NCI-H1092 (cell line): Measurements from ENCODE around the gene ERCC1.

ENCODE experiments used
- DNase-seq: peaks from one replicate; lab custom pipeline; 2025; lab: John Stamatoyannopoulos, UW

The ERCC1 gene

DNA sequence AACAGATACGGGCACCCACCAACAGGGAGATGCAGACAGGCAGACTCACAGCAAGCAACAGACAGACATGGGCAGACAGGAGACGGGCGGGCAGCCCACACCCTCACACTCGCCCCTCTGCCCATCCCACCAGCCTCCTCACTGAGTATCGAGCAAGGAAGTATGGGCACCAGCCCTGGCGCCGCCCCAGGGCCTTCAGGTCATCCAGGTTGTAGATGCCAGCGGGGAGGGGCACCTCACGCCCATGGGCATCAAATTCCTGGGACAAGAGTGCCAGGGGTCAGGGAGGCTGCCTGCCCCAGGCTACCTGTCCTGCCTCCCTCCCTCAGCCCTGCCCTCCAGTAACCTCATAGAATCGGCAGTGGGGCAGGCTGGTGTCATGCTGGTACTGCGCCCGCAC is 59.0 kb downstream of the ERCC1 start:
- no peak for DNase-seq

DNA sequence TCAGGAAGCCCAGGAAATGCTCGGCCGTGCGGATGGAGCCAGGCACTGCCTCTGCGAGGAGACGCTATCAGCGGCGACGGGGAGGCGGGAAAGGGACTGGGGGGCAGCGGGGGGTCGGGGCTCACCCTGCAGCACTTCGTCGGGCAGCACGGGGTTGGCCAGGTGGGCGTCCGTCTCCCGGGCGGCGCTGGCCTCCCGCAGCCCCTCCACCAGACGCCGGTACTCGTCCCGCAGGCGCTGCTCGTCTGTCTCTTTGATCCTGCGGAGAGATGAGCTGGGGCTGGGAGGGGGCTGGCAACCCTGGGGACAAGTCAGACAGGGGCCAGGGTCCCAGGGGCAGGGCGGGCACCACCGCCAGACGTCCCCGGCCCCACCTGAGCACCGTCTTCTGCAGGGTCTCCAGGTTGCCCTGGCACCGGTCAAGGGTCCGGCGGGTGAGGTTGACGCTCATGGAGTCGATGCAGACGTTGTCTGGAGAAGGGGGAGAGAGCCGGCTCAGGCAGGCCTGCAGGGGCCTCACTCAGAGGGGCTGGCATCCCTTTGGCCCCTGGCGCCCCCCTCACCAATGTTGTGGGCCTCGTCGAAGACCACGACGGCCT is 59.8 kb downstream of the ERCC1 start:
- no peak for DNase-seq

DNA sequence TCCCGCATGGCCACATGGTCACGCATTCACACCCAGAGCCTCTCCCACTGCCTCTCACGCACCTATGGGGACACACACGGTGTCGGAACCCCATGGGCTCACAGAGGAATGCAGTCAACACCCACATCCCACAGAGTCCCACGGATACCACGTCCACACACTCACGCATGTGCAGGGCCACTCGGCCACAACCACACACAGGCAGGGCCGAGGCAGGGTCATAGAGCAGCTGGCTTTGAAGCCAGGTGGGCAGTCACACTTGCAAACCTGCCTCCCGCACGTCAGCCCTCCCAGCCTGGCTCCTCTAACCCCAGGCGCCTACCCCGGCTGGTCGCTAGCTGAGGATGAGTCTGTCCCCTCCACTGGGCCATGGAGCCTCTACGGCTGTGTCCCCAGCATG is 61.4 kb downstream of the ERCC1 start:
- DNase-seq, result no peak

DNA sequence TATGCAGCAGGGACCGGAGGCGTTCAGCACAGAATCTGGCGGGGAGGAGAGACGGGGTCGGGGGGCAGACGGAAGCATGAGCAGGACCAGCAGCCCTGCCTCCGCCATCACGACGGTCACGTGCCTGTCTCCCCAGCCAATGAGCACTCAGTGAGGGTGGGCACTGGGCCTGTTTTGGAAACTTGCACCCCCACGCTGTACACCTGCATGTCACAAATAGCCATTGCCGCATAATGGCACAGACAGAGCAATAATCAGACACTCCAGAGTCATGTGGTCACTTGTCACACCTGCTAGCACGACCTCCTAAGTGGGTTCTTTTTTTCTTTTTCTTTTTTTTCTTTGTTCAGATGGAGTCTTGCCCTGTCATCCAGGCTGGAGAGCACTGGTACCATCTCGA is 62.1 kb downstream of the ERCC1 start:
- no peak for DNase-seq

DNA sequence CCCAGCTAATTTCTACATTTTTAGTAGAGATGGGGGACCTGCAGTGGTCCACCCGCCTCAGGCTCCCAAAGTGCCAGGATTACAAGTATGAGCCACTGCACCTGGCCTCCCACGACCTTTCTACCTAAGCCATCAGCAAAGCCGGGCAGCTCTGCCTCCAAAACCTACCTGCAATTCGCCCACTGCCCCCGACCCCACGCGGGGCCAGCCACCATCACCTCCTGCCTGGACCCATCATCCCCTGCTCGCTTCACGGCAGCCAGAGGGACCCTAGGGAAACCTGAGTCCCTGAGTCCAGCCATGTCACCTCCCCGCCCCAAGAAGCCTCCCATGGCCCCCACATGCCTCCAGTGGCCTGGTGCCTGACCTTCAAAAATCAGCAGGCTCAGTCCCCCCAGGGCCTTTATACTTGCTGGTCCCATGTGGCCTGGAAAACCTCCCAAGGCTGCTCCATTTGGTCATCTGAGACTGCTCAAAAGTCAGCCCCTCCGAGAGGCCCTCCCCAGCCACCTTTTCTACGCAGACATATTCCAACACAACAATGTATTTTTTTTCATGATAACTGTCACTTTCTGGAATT is 65.4 kb downstream of the ERCC1 start:
- DNase-seq, result no peak

DNA sequence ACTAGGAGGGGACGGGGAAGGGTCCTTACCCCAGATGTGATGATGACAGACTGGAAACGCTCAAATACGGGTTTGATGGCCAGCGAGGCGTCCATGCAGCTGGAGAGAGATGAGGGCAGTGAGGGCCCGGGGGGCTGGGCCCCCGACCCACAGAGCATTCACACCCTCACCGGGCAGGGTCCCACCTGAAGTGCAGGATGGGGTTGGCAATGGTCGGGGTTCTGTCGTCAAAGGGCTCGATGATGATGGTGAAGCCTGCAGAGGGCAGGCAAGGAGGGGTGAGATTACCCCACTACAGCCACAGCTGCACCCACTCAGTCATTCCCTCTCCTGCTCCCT is 66.3 kb downstream of the ERCC1 start:
- DNase-seq, result no peak
